Stimulated activated CD8-positive, alpha-beta memory T cell treated with anti-CD3 and anti-CD28 coated beads, Interleukin-7, amount 100 ng/mL, for 24 hours (primary cell): ENCODE measurements around the gene TMEM208.

ENCODE experiments used
- DNase-seq: peaks from one replicate; pipeline ENCODE4 v3.0.0-alpha.2; 2020; ENCODE audit warnings: low read depth

Gene TMEM208

DNA sequence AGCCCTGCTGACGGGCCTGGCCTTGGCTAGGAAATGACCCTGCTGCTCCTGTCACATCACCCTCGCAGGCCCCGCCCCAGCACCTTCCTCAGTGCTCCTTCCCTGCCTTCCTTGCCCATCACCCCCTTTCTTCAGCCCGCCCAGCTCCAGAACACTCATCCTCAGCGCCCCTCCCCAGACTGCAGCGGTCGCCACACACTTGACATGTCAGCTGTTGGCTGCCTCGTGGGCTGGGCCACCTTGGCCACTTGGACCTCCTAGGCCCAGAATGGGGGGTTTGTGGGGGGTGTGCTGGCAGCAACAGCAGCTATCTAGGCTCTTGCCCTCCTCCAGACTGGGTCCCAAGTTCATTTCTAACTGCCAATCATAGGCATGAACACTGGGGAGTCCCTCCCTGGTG lies 17.4 kb upstream of the TMEM208 start:
- no peak for DNase-seq

DNA sequence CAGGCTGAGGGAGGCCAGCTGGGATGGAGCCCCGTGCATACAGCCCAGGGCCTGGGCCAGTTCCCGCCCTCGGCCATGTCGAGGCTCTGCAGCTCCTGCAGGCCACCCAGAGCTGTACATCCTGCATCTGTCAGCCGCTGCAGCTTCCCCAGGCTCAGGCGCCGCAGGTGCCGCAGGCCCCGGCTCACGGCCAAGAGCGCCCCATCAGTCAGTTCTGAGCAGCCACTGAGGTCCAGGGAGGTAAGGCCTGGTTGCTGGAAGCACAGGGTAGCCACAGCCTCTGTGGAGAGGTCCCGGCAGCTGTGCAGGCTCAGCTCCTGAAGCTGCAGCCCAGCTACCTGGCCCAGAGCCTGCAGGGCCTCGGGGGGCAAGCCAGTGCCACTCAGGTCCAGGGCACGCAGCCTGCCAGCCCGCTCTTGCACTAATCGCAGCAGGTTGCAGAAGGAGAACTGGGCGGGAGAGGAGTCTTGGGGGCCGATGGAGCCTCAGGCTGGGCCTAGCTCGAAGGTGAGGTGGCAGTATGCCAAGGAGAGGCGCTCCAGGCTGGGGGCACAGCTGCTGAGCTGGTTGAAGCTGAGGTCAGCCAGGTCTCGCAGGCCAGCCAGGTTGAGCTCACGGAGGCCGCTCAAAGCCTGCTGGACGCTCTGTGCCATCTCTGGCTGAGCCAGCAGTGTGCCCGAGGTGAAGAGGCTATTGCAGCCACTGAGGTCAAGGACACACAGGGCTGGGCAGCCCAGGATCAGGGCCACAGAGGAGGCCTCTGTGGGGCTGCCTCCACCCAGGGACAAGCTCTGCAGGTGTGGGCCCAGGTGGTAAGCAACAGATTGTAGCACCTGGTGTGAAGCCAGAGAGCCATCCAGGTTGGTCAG lies 16.6 kb upstream of the TMEM208 start:
- DNase-seq, result no peak

DNA sequence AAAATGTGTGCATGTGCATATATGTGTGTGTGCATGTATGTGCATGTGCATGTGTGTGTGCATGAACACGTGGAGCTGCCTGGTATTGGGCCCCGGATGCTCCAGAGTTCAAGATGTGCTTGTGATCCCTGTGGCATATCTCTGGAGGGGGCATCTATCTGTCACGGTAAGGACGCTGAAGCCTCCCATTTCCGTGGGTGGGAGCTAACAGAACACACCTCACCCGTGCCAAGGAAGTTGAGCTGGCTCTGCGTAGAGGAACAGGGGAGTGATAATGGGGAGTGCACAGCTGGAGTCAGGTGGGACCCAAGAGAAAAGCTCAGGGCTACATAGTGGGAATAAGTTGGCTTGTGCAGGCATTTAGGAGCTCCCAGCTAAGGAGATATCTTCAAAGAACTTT lies 15.3 kb upstream of the TMEM208 start:
- DNase-seq, result no peak

DNA sequence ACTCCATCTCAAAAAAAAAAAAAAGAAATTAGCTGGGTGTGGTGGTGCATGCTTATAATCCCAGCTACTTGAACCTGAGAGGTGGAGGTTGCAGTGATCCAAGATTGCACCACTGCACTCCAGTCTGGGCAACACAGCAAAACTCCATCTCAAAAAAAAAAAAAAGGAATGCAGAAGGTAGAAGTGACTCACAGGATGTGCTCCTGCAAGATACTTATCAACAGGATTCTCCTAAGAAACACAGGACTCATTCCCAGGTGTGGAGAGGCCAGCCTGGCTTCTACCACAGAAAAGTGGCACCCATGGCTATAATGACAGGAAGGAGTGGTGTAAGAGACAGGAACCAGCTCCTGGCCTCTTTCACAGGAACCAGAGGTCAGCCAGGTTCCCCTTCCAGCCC lies 14.2 kb upstream of the TMEM208 start:
- no peak for DNase-seq

DNA sequence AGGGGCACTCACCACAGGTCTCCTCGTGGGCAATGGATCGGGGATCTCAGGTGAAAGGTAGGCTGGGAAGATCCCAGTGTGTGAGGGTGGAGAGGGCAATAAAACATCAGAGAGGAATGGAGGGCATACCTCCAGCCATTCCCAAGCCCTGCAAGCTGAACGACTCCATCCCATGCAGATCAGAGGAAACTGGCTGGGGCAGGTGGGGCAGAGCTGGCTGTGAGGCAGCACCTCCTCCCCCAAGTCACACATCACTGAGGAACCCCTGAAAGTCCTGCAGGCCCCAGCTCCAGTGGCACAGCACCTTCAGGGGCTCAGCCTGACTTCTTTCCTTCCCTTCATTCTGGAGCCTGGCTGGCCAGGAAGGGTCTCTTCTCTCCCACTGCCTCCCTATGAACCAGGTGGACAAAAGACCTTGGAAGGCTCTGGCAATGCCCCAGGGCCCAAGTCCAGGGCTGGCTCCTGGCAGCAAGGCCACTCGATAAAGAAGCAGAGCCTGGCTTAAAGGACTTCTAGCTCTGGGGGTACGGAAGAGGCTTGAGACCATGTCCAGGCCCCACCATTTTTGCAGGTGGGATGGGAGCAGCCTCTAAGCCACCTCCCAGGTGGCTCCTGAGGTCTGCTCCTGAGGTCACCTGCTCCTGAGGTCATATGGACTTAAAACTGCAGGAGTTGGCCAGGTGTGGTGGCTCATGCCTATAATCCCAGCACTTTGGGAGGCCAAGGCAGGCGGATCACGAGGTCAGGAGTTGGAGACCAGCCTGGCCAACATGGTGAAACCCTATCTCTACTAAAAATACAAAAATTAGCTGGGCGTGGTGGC lies 13.5 kb upstream of the TMEM208 start:
- DNase-seq, result no peak

DNA sequence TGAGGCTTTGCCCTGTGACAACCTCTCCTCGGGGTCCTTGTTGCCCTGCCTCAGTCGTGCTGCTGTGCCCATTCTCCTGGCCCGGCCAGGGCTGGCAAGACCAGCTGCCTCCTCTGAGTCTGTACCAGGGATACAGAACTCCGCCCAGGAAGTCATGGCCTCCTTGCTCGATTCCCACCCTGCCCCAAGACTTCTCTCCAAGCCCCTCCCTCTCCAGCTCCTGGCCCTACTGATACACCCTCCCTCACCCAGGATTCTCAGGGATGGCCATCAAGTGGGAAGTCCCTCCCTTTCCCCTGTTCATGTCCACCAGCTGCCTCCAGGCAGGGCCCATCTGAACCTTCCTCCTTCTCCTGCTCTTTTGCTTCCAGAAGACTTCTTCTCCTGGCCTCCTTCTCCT lies 11.2 kb upstream of the TMEM208 start:
- DNase-seq, result no peak

DNA sequence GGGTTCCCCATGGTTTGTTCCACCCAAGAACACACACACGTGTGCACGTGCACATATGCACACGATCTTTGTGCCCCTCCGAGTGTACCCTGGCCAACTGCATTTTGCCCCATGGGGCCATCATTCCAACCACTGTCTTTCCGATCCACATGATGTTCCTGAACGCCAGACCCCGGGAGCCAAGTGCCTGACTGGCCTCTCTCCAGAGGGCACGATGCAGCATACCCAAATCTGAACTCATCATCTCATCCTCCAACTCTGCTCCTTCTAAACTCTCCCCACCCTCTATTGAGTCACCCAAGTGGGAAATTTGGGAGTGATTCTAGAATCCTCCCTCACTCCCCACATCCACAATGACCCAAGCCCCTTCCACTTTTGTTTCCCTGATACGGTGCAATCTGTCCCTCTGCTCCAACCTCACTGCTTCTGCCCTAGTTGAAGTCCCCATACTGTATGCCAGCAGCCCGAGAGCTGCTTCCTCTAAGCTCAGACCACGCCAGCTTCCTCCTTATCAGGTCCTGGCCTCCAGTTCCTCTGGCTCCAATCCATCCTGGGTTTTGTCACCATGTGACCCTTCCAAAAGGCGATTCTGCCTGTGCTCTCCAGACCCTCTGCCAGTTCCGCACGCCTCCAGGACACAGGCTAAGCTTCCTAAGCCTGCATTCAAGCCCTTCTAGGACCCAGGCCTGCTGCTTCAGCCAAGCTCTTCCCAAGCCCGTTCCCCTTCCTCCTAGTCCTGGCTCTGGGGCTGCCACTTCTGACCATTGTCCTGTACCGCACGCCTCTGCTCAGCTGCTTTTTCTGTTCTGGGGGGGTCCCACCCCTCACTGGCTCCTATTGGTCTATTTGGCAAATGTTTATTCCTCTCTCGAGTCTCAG lies 10.1 kb upstream of the TMEM208 start:
- DNase-seq, result no peak

DNA sequence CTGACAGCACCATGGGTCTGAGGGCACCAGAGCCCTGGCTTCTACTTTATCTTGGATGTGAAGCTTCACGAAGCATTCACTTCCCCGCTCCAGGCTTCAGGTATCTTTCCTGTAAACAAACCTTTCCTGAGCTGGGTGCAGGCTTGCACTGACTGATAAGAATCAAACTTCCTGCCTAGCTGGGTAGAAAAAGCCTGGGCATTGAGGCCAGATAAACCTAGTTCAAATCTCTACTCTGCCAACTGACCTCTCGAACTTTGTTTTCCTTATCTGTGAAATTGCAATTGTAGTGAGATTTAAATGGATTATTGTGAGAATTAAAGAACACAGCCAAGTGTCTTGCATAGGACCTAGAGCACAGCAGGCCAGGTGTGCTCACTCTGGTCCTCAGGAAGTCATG lies 2.9 kb upstream of the TMEM208 start:
- no peak for DNase-seq

DNA sequence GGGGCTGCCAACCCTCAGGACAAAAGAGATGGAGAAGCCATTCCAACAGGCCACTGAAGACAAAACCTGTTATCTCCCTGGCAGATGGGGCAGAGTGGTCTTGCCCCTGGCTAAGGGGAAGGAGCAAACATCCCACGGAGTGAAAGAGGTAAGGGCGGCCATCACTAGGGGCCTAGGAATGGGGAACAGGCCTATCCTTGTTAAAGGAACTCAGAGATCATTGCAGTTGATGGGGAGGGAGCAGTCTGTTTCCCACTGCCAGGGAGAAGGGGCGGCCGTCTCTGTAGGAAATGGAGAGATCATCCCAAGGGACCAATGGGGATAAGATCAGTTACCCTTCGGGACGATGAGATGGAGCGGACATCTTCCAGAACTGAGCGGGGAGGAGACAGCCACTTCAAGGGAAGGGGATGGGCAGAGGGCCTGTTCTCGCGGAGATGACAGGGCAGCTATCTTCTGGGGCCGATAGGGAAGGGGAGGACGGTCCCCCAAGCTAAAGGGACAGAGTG lies 581 bp upstream of the TMEM208 start:
- no peak for DNase-seq

DNA sequence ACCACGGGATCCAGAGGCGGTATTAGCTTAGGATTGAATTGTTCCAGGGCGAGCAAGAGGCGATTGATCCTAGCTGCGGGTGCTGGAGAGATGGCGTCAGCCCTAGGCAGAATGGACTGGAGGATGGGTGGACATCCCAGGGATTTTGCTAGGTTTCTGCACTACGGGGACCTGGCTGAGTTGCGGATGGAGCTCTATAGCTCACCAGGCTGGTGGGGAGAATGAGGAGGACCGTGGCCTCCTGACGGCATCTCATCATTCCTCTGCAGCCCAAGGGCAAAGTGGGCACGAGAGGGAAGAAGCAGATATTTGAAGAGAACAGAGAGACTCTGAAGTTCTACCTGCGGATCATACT lies 614 bp downstream of the TMEM208 start:
- no peak for DNase-seq

DNA sequence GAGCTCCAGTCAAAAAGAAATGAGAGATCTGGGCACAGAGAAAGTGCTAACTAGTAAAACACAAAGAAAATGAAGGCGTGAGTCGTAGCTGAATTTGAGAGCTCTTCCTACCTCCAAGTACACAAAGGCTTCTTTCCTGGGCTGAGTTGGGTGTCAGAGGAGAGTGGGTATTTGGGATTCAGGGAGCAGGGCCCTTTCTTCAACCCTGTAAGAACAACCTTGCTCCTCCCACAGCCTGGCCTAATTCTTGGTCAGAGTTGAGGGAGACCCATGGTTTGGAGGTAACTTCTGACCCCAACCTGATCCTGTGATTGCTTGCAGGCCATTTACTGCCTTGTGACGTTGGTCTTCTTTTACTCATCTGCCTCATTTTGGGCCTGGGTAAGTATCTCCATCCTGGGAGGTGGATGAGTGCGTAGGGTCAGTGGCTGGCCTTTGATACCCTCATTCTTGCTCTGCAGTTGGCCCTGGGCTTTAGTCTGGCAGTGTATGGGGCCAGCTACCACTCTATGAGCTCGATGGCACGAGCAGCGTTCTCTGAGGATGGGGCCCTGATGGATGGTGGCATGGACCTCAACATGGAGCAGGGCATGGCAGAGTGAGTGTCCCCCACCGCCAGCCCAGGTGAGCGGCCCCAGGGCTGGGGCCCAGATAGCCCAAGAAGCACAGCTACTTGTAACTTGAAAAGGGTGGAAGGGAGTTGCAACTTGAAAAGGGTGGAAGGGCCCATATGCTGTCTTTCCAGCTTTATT lies 1.3 kb downstream of the TMEM208 start:
- no peak for DNase-seq

DNA sequence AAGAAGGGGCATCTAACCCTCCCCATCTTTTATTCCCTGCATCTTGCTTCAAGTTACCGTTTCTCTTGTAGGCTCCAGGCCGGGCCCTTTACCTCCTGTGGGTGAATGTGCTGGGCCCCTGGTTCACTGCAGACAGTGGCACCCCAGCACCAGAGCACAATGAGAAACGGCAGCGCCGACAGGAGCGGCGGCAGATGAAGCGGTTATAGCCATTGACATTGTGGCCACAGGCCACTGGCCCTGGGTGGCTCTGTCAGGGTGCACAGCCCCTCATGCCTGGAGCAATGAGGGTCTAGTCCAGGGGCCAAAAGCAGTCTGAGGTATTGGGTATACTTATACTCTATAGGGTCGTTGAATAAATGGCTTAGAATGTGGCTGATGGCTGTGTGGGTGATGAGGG lies 2.0 kb downstream of the TMEM208 start:
- DNase-seq, result no peak

DNA sequence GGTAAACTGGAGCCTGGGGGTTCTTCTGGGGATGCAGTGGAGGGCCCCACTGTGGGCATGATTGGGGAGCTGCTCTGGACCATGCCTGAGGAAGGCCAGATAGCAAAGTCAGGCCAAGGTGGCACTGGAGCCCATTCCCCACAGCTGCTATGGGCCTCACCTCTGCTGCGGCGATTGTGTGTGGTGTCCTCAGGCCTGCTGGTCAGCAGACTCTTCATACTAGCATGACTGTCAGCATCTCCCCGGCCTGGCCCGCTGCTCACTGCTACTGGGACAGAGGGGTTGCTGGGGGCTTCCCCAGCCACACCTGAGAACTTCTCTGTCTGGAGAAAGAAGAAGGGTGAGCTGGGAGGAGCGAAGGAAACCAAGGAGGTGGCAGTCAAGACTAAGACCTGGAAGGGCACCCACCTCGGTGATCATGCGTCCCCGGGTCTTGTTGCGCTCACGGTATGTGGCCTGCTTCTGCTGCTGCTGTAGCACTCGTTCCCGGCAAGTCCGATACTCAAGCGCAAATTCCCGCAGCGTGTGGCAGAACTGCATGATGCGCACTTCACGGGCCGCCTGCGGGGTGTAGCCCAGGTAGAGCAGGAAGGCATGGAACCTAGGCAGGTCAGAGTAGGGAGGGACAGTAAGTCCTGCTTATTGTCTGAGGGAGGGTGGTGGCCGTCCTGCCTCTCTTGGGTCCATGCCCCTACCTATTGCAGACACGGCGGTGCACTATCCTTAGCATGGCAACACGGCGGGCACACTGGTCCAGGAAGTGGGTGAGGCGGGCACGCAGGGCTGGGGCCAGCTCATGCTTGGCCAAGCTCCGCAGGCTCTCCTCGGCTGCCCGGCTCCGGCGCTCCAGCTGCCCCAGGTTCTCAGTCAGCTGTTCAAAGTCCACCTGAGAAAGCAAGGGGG lies 3.2 kb downstream of the TMEM208 start:
- DNase-seq, result no peak

DNA sequence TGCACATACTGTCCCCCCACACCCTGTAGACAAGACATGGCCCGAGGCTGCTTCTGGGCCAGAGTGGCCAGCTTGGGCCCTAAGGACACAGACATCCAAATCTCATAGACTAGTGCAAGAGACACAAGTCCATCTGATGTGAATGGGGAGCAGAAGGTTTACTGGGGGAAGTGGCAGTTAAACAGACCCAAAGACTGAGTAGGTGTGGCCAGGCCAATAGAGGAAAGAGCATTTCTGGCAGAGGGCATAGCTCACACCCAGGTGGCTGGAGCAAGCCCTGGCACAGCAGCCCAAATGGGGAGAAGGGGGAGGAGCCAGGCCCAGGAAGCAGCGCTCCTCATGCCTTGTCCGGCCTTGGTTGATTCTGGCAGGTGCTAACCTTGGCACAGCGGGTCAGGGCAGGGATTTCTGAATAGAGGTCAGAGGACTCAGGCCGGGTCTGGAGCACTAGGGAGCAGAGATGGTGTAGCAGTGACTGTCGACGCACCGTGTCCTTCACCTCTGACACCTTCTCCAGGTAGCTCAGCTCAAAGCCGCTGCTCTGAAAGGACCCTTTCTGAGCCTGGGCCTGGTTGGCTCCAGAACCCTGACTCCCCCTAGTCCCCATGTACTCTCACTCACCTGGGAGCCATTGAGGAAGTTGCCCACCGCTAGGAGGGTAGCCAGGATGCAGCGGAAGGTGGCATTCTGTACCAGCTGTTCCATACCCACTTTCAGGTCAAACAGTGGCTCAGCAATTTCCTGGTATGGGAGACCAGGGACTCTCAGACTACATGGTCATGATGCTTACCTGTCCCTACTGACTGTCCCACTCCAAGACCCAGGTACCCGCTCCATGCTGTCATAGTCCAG lies 4.1 kb downstream of the TMEM208 start:
- no peak for DNase-seq

DNA sequence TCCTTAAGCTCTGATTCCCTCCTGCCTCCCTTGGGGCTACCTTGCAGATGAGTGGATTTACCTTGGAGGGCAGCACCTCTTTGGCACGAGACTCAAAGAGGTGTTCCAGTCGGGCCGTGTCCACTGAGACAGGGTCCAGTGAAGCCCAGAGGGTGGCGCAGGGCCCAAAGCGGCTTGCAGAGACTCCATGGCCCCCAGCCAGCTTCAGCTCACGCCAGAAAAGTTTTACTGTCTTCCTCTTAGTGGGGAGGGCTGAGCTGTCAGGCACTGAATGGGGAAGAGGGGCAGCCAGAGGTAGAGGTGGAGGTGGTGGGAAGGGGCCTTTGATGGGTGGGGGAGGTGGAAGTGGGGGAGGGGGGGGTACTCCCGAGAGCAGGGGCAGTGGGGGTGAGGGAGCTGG lies 6.7 kb downstream of the TMEM208 start:
- no peak for DNase-seq

DNA sequence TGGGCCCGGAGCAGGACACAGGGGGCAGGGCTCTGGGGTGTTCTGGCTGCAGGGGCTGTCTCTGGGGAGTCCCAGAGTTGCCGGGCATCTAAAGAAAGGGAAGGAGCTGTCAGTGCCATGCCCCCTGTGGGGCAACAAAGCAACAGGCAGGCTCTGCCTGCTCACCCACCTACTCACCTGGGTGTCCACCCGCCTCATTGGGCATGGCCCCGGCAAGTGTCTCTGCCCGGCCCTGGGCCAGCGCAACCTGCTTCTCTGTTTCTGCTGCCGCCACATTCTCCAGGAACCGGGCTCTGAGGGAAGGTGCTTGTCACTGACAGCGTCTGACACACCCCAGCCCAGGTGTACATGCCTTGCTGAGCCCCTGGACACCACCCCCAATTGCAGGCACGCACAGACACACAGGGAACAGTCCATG lies 7.3 kb downstream of the TMEM208 start:
- no peak for DNase-seq

DNA sequence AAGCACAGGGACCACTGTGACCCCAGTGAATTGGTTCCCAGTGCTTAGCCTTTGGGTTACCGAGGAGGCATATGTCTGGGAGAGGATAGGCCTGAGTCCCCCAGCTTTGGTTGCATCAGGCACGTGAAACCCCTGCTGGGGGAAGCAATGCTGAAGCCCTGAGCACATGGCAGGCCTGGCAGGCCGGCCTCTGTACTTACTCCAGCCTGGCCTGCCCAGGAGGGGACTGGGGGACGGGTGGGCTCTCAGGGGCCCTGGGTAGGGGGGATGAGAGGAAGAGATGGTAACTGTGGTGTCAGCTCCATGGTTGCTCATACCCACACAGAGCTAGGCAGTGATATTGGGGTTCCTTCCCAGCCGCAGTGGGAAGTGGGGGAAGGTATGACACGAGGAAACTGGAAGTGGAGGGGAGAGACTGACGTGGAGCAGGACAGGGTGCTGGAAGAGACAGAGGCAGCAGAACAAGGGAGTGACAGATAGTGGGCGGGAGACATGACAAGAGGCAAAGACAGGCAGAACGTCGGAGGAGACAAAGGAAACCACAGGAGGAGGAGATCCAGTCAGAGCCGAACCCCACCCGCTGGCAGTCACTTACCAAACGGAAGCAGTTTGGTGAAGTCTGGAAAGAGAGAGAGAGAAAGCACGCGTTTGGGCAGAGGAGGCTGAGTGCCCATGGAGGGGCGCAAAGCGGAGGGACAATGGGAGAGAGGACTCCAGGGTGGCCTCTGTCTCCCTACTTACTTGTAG lies 9.1 kb downstream of the TMEM208 start:
- no peak for DNase-seq

DNA sequence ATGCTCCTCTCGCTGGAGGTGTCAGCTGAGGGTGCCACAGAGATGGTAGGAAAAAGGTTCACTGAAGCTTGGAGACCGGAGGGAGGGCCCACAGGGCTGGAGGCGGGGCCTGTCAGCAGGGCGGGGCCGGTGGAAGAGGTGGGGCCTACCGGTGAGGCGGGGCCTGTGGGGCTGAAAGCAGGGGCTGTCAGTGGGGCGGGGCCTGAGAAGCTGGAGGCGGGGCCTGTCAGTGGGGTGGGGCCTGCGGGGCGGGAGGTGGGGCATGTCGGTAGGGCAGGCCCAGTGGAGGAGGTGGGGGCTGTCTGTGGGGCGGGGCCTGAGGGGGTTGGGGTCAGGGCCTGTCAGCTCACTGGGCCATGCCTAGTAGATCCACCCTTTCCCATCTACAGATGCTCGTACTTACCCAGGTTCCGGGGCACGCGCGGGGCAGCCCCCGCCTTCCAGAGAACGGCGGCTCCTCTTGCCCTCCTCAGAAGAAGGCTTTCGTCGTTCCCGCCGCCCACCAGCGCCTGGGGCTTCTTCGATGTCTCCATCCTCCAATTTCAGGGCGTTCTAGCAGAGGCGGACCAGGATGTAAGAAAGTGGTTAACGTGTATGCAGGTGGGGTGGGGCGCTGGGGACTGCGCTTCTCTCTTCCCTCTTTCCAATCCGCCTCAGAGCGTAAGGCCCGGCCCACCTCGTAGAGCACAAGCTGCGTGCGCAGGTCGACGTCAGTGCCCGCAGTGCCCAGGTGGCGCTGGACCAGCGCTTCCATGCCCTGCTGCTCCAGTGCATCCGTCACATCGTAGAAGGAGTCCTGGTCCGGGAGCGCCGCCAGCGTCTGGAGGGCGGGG lies 9.8 kb downstream of the TMEM208 start:
- DNase-seq, result peak; percentile 66
